Esophagus muscularis mucosa (tissue), 4 donors: ENCODE results near the gene COG1. TPM values are rescaled to one million over a fixed set of nuclear protein-coding genes. Genes with fewer than 3 reads are reported as not detected.
A peak's percentile ranks its signal among the peaks of the same experiment; 100 is the strongest.

Source experiments
- DNase-seq: peaks from one replicate; pipeline ENCODE4 v3.0.0-alpha.2; 2017; ENCODE audit errors: extremely low spot score
- H3K27ac ChIP-seq, 4 donors: fragments of 200-600 bp; sonication (generic); replicated peaks in 1 of 4; 1 replicate in 3 of 4; 2 replicates in 1 of 4; pipeline ENCODE4 v1.5.1; 2016 to 2019; ENCODE audit warnings: mild to moderate bottlenecking in 1 of 4
- H3K27me3 ChIP-seq, 4 donors: fragments of 200-600 bp; sonication (generic); one replicate each; pipeline versions ENCODE4 v1.5.1 to v1.6.0; 2016 to 2019
- H3K36me3 ChIP-seq, 4 donors: fragments of 200-600 bp; sonication (generic); one replicate each; pipeline ENCODE4 v1.5.1; 2016 to 2019
- H3K4me1 ChIP-seq, 4 donors: fragments of 200-600 bp; sonication (generic); one replicate each; pipeline ENCODE4 v1.5.1; 2016 to 2019
- H3K4me3 ChIP-seq, 4 donors: fragments of 200-600 bp; sonication (generic); 1 replicate in 2 of 4; 2 replicates in 2 of 4; pipeline ENCODE4 v1.5.1; 2016 to 2019; ENCODE audit warnings: mild to moderate bottlenecking in 4 of 4, moderate library complexity in 1 of 4
- H3K9me3 ChIP-seq, 4 donors: fragments of 200-600 bp; sonication (generic); 1 replicate in 3 of 4; 2 replicates in 1 of 4; pipeline ENCODE4 v1.5.1; 2016 to 2019
- CTCF ChIP-seq, 3 experiments: fragments of 200-600 bp in 2 of 3; fragments of 450-650 bp in 1 of 3; sonication (generic) in 2 of 3; IDR thresholded peaks; one replicate each; pipeline ENCODE4 v1.5.1; 2017 to 2019; ENCODE audit warnings: antibody characterized with exemption in 3 of 3, mild to moderate bottlenecking in 2 of 3, moderate library complexity in 1 of 3
- EP300 ChIP-seq: sonication (generic); formaldehyde crosslinking; IDR thresholded peaks from one replicate; pipeline ENCODE4 v1.6.1; 2017; ENCODE audit warnings: antibody characterized with exemption
- POLR2A ChIP-seq: fragments of 450-650 bp; IDR thresholded peaks from one replicate; pipeline ENCODE4 v1.6.1; 2017; ENCODE audit warnings: antibody characterized with exemption, moderate library complexity, mild to moderate bottlenecking, low read depth
- POLR2AphosphoS5 ChIP-seq, 2 donors: sonication (generic); formaldehyde crosslinking; IDR thresholded peaks; one replicate each; pipeline ENCODE4 v1.6.1; 2017; ENCODE audit warnings: antibody characterized with exemption in 2 of 2
- WGBS: methylation state at CpG from one replicate; pipeline ENCODE4 v1.1.5; 2018; 5-methylcytosine and 5-hydroxymethylcytosine counted together
- intact Hi-C: fragments of 100-400 bp; cut with DNase I; formaldehyde crosslinking; loops from one replicate; pipeline ENCODE4 v1.15.1; 2023
- total RNA-seq, 4 donors: library from RNA; depleted of rRNA; stranded (reverse); fragments of >200 nt; gene quantifications; one replicate each; pipeline versions ENCODE4 v1.1.0 to v1.2.1, GENCODE V29; 2016

Gene COG1
- total RNA-seq, 4 donors from 2014 or later, result 19.1 to 36.5 (median 27.3) TPM

GRCh38 chr17:73231841-73232586 is 39.2 kb downstream of the COG1 start:
- peaks cover 41 to 60% (median 57%) of the 10 kb centered on the region in 4 donors for H3K4me1 ChIP-seq
- intact Hi-C loops, result loop anchor here (1.0 kb wide), 1 partner anchor 40 kb away; no protein-coding TSS in a partner anchor
- TF ChIP-seq EP300, result no peak
- peak; percentile 92 to 97 for TF ChIP-seq POLR2AphosphoS5 (IDR thresholded peaks at IDR 0.05)
- peak; percentile 27 to 50 (median 37) for TF ChIP-seq CTCF (IDR thresholded peaks at IDR 0.05)
- TF ChIP-seq POLR2A, result peak; percentile 61
- H3K27ac ChIP-seq, result peak overlapping the region; percentile 82 to 90 (median 86)
- H3K9me3 ChIP-seq, result no peaks in the 10 kb centered on the region
- peak overlapping the region; percentile 71 to 97 (median 82) for H3K4me3 ChIP-seq
- peak; percentile 97 for DNase-seq
- WGBS, result 1% methylated on average over 33 of the region's 63 CpGs
- H3K27me3 ChIP-seq, result no peaks in the 10 kb centered on the region
- peaks cover 0 to 20% (median 18%) of the 10 kb centered on the region in 4 donors for H3K36me3 ChIP-seq

GRCh38 chr17:73232587-73233373 is 39.9 kb downstream of the COG1 start:
- Histone ChIP-seq H3K4me1 (peaks cover 34 to 57% (median 52%) of the 10 kb centered on the region in 4 donors), H3K36me3 (peaks cover 0 to 21% (median 19%) of the 10 kb centered on the region in 4 donors), H3K9me3 (no peaks in the 10 kb centered on the region), H3K27ac (peak overlapping the region; percentile 82 to 90 (median 86)), H3K27me3 (no peaks in the 10 kb centered on the region), H3K4me3 (peak overlapping the region; percentile 71 to 97 (median 82))
- WGBS, result under 1% methylated on average over 39 of the region's 48 CpGs
- DNase-seq, result no peak
- TF ChIP-seq CTCF (IDR thresholded peaks at IDR 0.05) (no peak), EP300 (no peak), POLR2AphosphoS5 (IDR thresholded peaks at IDR 0.05) (no peak), POLR2A (no peak)
- intact Hi-C loops, result loop anchor here (1.0 kb wide), 1 partner anchor 40 kb away; no protein-coding TSS in a partner anchor

GRCh38 chr17:73234736-73235135 is 41.9 kb downstream of the COG1 start:
- 93% methylated on average over 10 of the region's 10 CpGs for WGBS
- Histone ChIP-seq H3K36me3 (peaks cover 0 to 27% (median 19%) of the 10 kb centered on the region in 4 donors), H3K27ac (no peak overlapping the region), H3K27me3 (no peaks in the 10 kb centered on the region), H3K9me3 (no peaks in the 10 kb centered on the region), H3K4me3 (no peak overlapping the region), H3K4me1 (peaks cover 19 to 50% (median 44%) of the 10 kb centered on the region in 4 donors)
- no peak for TF ChIP-seq CTCF (IDR thresholded peaks at IDR 0.05)
- TF ChIP-seq POLR2AphosphoS5 (IDR thresholded peaks at IDR 0.05), result no peak
- no peak for DNase-seq
- intact Hi-C loops, result no loop called here

- no peak overlapping the region for H3K4me3 ChIP-seq
- H3K4me1 ChIP-seq, result peaks cover 12 to 32% (median 26%) of the 10 kb centered on the region in 4 donors
- peaks cover 0 to 52% (median 37%) of the 10 kb centered on the region in 4 donors for H3K36me3 ChIP-seq
- no peaks in the 10 kb centered on the region for H3K27me3 ChIP-seq
- no peak overlapping the region for H3K27ac ChIP-seq
- 74% methylated on average over 6 of the region's 6 CpGs for WGBS
- no peaks in the 10 kb centered on the region for H3K9me3 ChIP-seq
- intact Hi-C loops, result no loop called here
- TF ChIP-seq EP300, result no peak
- no peak for TF ChIP-seq POLR2AphosphoS5 (IDR thresholded peaks at IDR 0.05)
- no peak for TF ChIP-seq POLR2A
- TF ChIP-seq CTCF (IDR thresholded peaks at IDR 0.05), result no peak
- DNase-seq, result no peak
These were observed 44.9 kb downstream of the COG1 start for GRCh38 chr17:73237714-73238113.
